GM10248 (cell line): Measurements from ENCODE around the gene SGCA.

ENCODE experiments used
- CTCF ChIA-PET: fragments of 300-600 bp; sonication (Branson Sonifier 250); formaldehyde crosslinking; extraction: SDS; loops from one replicate; lab custom pipeline; 2021; ENCODE audit warnings: antibody characterized with exemption; lab: Yijun Ruan, JAX
- POLR2A ChIA-PET: fragments of 350-650 bp; sonication (Branson Sonifier 250); formaldehyde crosslinking; extraction: SDS; loops from one replicate; lab custom pipeline; 2020; ENCODE audit warnings: antibody characterized with exemption; lab: Yijun Ruan, JAX
- DNase-seq: peaks from one replicate; pipeline ENCODE4 v3.0.0; 2012; ENCODE audit errors: extremely low spot score
- TF ChIP-seq, protein P1 (sequence below): IDR thresholded peaks from 2 replicates; pipeline ENCODE4 v1.5.1; 2012; ENCODE audit warnings: mild to moderate bottlenecking, low read depth; ENCODE audit errors: extremely low read depth, missing control alignments, control extremely low read depth

SGCA gene

DNA sequence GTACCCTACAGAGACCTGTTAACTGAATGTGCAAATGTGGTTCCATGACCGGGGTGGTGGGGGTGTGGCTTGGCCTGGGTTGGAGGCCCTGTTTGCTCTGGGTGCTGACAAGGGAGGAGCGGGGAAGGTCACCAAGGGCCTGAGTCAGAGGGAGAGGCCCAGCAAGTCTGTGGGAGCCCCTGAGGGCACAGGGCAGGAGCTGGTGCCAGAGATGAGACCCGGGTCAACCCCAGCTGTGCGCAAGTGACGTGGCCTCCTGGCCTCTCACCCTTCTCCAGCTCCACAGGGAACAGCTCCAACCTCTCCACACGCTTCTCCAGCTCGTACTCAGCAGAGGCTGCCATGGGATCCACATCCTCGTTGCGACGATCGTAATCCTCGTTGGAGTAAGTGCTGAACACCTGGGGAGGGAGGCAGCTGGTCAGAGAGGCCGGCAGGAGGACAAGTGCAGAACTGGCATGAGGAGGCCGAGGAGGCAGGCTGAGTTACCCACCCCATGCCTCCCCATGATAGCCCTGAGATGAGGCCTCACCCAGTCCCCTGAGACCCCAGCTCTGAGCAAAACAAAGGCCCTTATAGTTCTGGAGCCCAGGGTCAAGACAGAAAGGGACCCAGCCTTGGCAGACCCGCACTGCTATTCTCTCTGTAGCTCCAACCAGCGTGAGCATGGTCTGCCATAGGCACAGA lies 20.8 kb upstream of the SGCA start:
- ChIA-PET CTCF (interaction anchor here (1.1 to 10.7 kb wide), 8 partner anchors 9 to 51 kb away, joined by 3 to 96 read pairs (median 6); no protein-coding TSS in a partner anchor), POLR2A (no interaction called here)
- TF ChIP-seq, protein P1, sequence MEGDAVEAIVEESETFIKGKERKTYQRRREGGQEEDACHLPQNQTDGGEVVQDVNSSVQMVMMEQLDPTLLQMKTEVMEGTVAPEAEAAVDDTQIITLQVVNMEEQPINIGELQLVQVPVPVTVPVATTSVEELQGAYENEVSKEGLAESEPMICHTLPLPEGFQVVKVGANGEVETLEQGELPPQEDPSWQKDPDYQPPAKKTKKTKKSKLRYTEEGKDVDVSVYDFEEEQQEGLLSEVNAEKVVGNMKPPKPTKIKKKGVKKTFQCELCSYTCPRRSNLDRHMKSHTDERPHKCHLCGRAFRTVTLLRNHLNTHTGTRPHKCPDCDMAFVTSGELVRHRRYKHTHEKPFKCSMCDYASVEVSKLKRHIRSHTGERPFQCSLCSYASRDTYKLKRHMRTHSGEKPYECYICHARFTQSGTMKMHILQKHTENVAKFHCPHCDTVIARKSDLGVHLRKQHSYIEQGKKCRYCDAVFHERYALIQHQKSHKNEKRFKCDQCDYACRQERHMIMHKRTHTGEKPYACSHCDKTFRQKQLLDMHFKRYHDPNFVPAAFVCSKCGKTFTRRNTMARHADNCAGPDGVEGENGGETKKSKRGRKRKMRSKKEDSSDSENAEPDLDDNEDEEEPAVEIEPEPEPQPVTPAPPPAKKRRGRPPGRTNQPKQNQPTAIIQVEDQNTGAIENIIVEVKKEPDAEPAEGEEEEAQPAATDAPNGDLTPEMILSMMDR: no peak
- DNase-seq: no peak

DNA sequence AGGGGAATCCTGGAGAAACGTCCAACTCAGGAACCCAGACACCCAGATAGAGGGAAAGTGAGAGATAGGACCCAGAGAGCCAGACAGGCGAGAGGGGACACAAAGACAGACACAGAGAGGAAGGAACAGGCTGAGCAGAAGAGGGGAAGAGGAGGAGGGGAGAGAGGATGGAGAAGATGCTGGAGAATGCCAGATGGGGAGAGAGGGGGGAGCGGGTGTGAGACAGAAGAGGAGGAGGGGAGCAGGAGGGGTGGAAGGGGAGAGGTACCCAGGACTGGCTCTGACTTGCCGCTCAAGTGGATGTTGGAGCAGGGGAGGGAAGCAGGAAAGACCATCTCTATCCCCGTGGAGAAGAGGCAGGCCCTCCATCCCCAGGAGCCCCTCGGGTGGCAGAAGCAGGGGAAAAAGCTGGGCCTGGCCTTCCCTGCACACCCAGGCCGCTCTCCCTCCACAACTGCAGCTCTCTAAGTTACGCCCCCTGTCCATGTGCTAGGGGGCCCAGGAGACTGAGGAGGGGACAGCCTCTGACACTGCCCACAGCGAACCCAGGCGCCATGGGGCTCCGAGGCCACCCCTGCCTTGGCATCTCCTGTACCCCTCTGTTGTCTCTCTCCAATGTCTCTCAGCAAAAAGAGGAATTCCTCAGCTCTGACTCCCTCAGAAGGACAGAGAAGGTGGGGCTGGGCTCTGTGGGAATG lies 20.1 kb upstream of the SGCA start:
- TF ChIP-seq, protein P1: no peak
- ChIA-PET CTCF (interaction anchor here (0.7 to 10.7 kb wide), 10 partner anchors 10 to 51 kb away, joined by 3 to 96 read pairs (median 4); partner anchors contain the start of gene SGCA), POLR2A (interaction anchor here (0.7 kb wide), 1 partner anchor 15 kb away, joined by 5 read pairs; no protein-coding TSS in a partner anchor)
- DNase-seq: no peak

DNA sequence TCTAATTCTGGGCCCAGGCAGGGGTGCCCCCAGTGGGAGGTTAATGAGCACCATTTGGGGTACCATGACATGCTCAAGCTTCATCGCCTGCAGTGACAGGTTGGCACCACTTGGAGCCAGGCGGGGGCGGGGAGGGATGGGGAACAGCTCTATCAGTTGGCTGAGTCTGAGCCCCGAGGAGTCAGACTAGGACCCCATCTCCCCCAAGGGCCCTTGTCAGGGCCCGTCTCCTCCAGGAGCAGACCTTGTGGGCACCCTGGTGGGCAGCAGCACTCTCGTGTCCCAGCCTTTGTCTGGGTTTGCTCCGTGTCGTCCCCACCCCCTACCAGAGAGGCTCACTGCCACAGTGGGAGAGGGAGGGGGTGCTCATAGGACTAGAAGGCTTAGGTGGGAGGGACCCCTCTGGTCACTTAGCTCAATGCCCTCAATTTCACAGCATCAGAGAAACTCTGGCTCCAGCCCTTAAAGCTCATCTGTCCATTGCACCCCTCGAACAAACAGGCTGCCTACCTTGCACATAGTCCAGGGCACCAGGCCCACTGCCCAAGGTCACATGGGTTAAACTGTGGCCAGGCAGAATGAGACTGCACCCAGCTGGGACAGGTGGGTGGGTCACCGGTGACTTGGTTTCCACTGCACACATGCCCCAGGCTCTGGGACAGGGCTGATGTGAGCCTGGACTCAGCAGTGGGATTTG lies 19.4 kb upstream of the SGCA start:
- ChIA-PET CTCF (interaction anchor here (0.7 to 10.7 kb wide), 11 partner anchors 9 to 54 kb away, joined by 3 to 96 read pairs (median 3); partner anchors contain the start of gene SGCA), POLR2A (interaction anchor here (0.7 kb wide), 1 partner anchor 15 kb away, joined by 5 read pairs; no protein-coding TSS in a partner anchor)
- TF ChIP-seq, protein P1: no peak
- DNase-seq: no peak

DNA sequence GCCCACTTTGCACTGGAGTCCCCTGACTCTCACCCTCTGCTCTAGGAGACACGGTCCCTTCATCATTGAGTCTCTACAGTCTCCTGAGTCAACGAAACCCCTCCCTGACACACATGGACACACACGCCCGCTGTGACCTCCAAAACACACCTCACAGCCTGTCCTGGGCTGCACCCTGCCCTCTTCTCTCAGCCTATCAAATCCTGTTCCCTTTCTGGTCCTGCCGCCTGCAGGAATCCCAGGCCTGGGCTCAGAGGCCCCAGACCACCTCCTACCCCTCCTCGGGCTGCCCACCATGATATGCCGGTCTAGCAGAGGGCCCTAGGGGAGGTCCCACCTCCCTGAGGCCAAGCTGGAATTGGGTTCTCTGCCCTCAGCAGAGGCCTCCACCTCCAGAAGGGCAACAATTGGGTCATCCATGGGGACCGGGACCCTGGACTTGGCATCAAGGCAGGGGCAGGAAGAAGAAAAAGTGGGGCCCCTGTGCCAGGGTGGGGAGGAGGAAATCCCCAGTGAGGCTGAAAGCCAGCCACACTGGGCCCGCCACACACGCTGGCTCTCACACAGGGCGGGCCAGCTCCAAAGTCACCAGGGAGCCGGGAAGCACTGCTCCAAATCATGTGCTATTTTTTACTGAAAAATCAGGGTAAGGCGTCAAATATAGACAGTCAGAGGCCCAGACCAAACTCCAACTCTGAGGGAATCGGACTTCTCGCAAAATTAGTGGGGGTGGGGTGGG lies 18.7 kb upstream of the SGCA start:
- TF ChIP-seq, protein P1: no peak
- ChIA-PET CTCF (interaction anchor here (0.7 to 10.7 kb wide), 9 partner anchors 7 to 53 kb away, joined by 3 to 96 read pairs (median 3); partner anchors contain the start of gene SGCA), POLR2A (interaction anchor here (0.7 kb wide), 1 partner anchor 319 kb away, joined by 5 read pairs; no protein-coding TSS in a partner anchor)
- no peak for DNase-seq

DNA sequence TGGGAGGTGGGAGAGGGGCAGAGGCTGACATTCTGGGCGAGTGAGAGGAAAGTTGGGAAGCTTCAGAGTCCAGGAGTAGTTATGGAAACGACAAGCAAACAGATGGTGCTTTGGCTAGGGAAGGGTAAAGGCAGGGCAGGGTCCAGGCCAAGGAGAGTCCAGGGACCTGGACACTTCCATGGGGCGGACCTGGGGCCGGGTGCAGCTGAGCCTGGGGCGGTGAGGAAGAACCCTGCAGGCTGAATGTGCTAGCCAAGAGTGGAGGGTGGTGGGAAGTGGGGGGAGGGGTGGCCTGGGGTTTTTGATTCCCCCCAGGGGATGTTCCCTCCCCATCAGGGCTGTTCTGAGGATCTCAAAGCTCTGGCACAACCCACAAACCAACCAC lies 18.0 kb upstream of the SGCA start:
- ChIA-PET CTCF (interaction anchor here (0.9 to 10.7 kb wide), 6 partner anchors 8 to 54 kb away, joined by 3 to 96 read pairs (median 8); no protein-coding TSS in a partner anchor), POLR2A (no interaction called here)
- no peak for DNase-seq
- TF ChIP-seq, protein P1: no peak
